Panc1 (cell line): ENCODE data around the gene ZC3H15. TPM values are rescaled to one million over a fixed set of nuclear protein-coding genes. Genes with fewer than 3 reads are reported as not detected.

Source experiments
- ATAC-seq: fragments of 200-7000 bp; cut with Tn5 transposase; 2 replicates; pipeline ENCODE4 v1.9.1; 2020; ENCODE audit warnings: mild to moderate bottlenecking, moderate library complexity
- BruUV-seq: library from RNA; stranded (reverse); fragments of 400-500 nt; replicated peaks from 2 replicates; lab custom pipeline; 2021; lab: Mats Ljungman, UMichigan
- CTCF ChIA-PET: fragments of 300-600 bp; sonication (Branson Sonifier 250); formaldehyde crosslinking; loops from one replicate; lab custom pipeline; 2022; ENCODE audit warnings: antibody characterized with exemption; lab: Charles Lee
- POLR2A ChIA-PET: fragments of 300-600 bp; sonication (Branson Sonifier 250); formaldehyde crosslinking; loops from one replicate; lab custom pipeline; 2022; ENCODE audit warnings: antibody characterized with exemption; lab: Charles Lee
- DNase-seq: peaks from one replicate; pipeline ENCODE4 v3.0.0-alpha.2; 2010; ENCODE audit warnings: low read depth, low spot score
- H3K27ac ChIP-seq: 2 replicates; pipeline ENCODE4 v1.5.1; 2011; ENCODE audit warnings: mild to moderate bottlenecking, low read length, inconsistent platforms
- H3K27me3 ChIP-seq: fragments of 200-500 bp; sonication (Bioruptor generic); 2 replicates; pipeline ENCODE4 v1.6.0; 2014; ENCODE audit warnings: low read length, inconsistent platforms; ENCODE audit not compliant: control insufficient read depth, insufficient read depth
- H3K36me3 ChIP-seq: fragments of 200-500 bp; sonication (Bioruptor generic); 2 replicates; pipeline ENCODE4 v1.5.1; 2014; ENCODE audit warnings: inconsistent platforms, mild to moderate bottlenecking, low read length, moderate library complexity; ENCODE audit not compliant: control insufficient read depth, insufficient read depth
- H3K4me1 ChIP-seq: 2 replicates; pipeline ENCODE4 v1.5.1; 2011; ENCODE audit warnings: inconsistent platforms, mild to moderate bottlenecking, low read length, moderate library complexity; ENCODE audit not compliant: control insufficient read depth, insufficient read depth
- H3K4me3 ChIP-seq, 2 experiments: 2 replicates each; pipeline ENCODE4 v1.5.1; 2011 to 2012; ENCODE audit warnings: low read depth in 2 of 2, low read length in 2 of 2, mild to moderate bottlenecking in 2 of 2, inconsistent platforms in 1 of 2, moderate library complexity in 1 of 2
- H3K9me3 ChIP-seq: fragments of 200-500 bp; sonication (Bioruptor generic); 2 replicates; pipeline ENCODE4 v1.5.1; 2014; ENCODE audit warnings: low read depth, mild to moderate bottlenecking, inconsistent platforms, low read length, moderate library complexity; ENCODE audit not compliant: control insufficient read depth, insufficient read depth
- CTCF ChIP-seq: fragments of 450-650 bp; IDR thresholded peaks from 2 replicates; pipeline ENCODE4 v1.5.1; 2017; ENCODE audit warnings: mild to moderate bottlenecking
- POLR2AphosphoS5 ChIP-seq: IDR thresholded peaks from 2 replicates; pipeline ENCODE4 v1.6.1; 2012; ENCODE audit warnings: mild to moderate bottlenecking, low read depth, low read length, moderate library complexity
- REST ChIP-seq, 2 experiments: IDR thresholded peaks; 2 replicates each; pipeline ENCODE4 v1.6.1; 2011 to 2012; ENCODE audit warnings: low read depth in 2 of 2, control low read depth in 1 of 2, low read length in 1 of 2, mild to moderate bottlenecking in 1 of 2, moderate library complexity in 1 of 2; ENCODE audit not compliant: insufficient read depth in 1 of 2
- SIN3A ChIP-seq: IDR thresholded peaks from 2 replicates; pipeline ENCODE4 v1.6.1; 2012; ENCODE audit warnings: low read depth, mild to moderate bottlenecking, low read length, moderate library complexity, borderline replicate concordance; ENCODE audit not compliant: insufficient read depth
- TCF7L2 ChIP-seq: IDR thresholded peaks from 2 replicates; pipeline ENCODE4 v1.6.1; 2011; ENCODE audit warnings: mild to moderate bottlenecking, low read depth, low read length, inconsistent platforms
- in situ Hi-C: cut with HindIII; loops from 2 replicates; pipeline ENCODE4 v1.10.0; 2016; ENCODE audit warnings: low sequenced_read_pairs, low pct_unique_long_range_greater_than_20kb
- intact Hi-C: fragments of 100-400 bp; cut with micrococcal nuclease; formaldehyde crosslinking; loops from one replicate; pipeline ENCODE4 v1.10.0; 2022; ENCODE audit not compliant: unreplicated experiment
- total RNA-seq: library from RNA; stranded (reverse); gene quantifications from one replicate; pipeline ENCODE4 v1.2.1, GENCODE V29; 2021; ENCODE audit not compliant: unreplicated experiment

The ZC3H15 gene
- total RNA-seq, 1 experiment from 2014 or later: 72.8 TPM

DNA sequence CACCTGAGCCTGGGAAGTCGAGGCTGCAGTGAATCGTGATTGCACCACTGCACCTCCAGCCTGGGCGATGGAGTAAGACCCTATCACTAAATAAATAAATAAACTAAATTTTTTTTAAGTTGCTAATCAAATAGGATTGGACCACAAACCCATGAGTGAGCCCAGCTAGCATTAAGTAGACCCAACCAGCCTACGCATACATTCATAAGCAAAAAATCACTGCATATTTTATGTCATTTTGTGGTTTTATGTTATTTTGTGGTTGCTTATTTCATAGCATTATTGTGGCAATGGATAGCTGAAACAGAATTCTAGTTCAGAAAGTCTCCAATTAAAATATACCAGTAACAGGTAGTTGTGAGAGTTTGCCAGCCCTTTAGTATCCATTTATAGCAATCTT, 29.1 kb upstream of the ZC3H15 start:
- ChIA-PET POLR2A (no interaction called here), CTCF (no interaction called here)
- no TSS peak for BruUV-seq
- Histone ChIP-seq H3K4me1 (no peaks in the 10 kb centered on the region), H3K4me3 (no peak overlapping the region), H3K9me3 (no peaks in the 10 kb centered on the region), H3K27ac (no peak overlapping the region), H3K36me3 (no peaks in the 10 kb centered on the region), H3K27me3 (no peaks in the 10 kb centered on the region)
- intact Hi-C loops (loop anchor here (10.0 kb wide), 2 partner anchors 182 to 712 kb away; no protein-coding TSS in a partner anchor), in situ Hi-C loops (no loop called here)
- DNase-seq (no peak), ATAC-seq (no peak)
- TF ChIP-seq SIN3A (no peak), TCF7L2 (no peak)

- DNase-seq (no peak), ATAC-seq (no peak)
- intact Hi-C loops (loop anchor here (10.0 kb wide), 2 partner anchors 183 to 713 kb away; no protein-coding TSS in a partner anchor), in situ Hi-C loops (no loop called here)
- H3K4me1 ChIP-seq: no peaks in the 10 kb centered on the region
- no peak overlapping the region for H3K4me3 ChIP-seq
- no peaks in the 10 kb centered on the region for H3K36me3 ChIP-seq
- no TSS peak for BruUV-seq
- H3K27ac ChIP-seq: no peak overlapping the region
- CTCF ChIA-PET: interaction anchor here (0.6 kb wide), 1 partner anchor 34 kb away, joined by 5 read pairs; no protein-coding TSS in a partner anchor
- H3K27me3 ChIP-seq: no peaks in the 10 kb centered on the region
- POLR2A ChIA-PET: no interaction called here
- TF ChIP-seq TCF7L2 (no peak), REST (IDR thresholded peaks at IDR 0.05; ENCODE audit: insufficient read depth in 1 of 2, low read depth in 2 of 2, low read length in 1 of 2) (no peak), POLR2AphosphoS5 (no peak), SIN3A (no peak), CTCF (no peak)
- H3K9me3 ChIP-seq: no peaks in the 10 kb centered on the region
Measured at GRCh38 chr2:186457908-186458307, 28.2 kb upstream of the ZC3H15 start.

GRCh38 chr2:186459009-186459408, 27.1 kb upstream of the ZC3H15 start:
- no peak for DNase-seq
- no TSS peak for BruUV-seq
- peak; percentile 59; the same call in 1 of the 2 replicates for TF ChIP-seq CTCF
- TF ChIP-seq REST (IDR thresholded peaks at IDR 0.05; ENCODE audit: insufficient read depth in 1 of 2, low read depth in 2 of 2, low read length in 1 of 2): no peak
- H3K4me1 ChIP-seq: no peaks in the 10 kb centered on the region
- ChIA-PET CTCF (no interaction called here), POLR2A (no interaction called here)
- in situ Hi-C loops: no loop called here
- H3K4me3 ChIP-seq: no peak overlapping the region
- H3K9me3 ChIP-seq: no peaks in the 10 kb centered on the region
- no peaks in the 10 kb centered on the region for H3K27me3 ChIP-seq
- H3K27ac ChIP-seq: no peak overlapping the region
- intact Hi-C loops: loop anchor here (10.0 kb wide), 2 partner anchors 184 to 714 kb away; no protein-coding TSS in a partner anchor
- no peaks in the 10 kb centered on the region for H3K36me3 ChIP-seq
- ATAC-seq: no peak
